Panc1 (cell line): ENCODE results near the gene TOPBP1. TPM values are rescaled to one million over a fixed set of nuclear protein-coding genes. Genes with fewer than 3 reads are reported as not detected.

Experiments
- ATAC-seq: fragments of 200-7000 bp; cut with Tn5 transposase; 2 replicates; pipeline ENCODE4 v1.9.1; 2020; ENCODE audit warnings: mild to moderate bottlenecking, moderate library complexity
- BruUV-seq: library from RNA; stranded (reverse); fragments of 400-500 nt; replicated peaks from 2 replicates; lab custom pipeline; 2021; lab: Mats Ljungman, UMichigan
- CTCF ChIA-PET: fragments of 300-600 bp; sonication (Branson Sonifier 250); formaldehyde crosslinking; loops from one replicate; lab custom pipeline; 2022; ENCODE audit warnings: antibody characterized with exemption; lab: Charles Lee
- POLR2A ChIA-PET: fragments of 300-600 bp; sonication (Branson Sonifier 250); formaldehyde crosslinking; loops from one replicate; lab custom pipeline; 2022; ENCODE audit warnings: antibody characterized with exemption; lab: Charles Lee
- DNase-seq: peaks from one replicate; pipeline ENCODE4 v3.0.0-alpha.2; 2010; ENCODE audit warnings: low read depth, low spot score
- H3K27ac ChIP-seq: 2 replicates; pipeline ENCODE4 v1.5.1; 2011; ENCODE audit warnings: mild to moderate bottlenecking, low read length, inconsistent platforms
- H3K27me3 ChIP-seq: fragments of 200-500 bp; sonication (Bioruptor generic); 2 replicates; pipeline ENCODE4 v1.6.0; 2014; ENCODE audit warnings: low read length, inconsistent platforms; ENCODE audit not compliant: control insufficient read depth, insufficient read depth
- H3K36me3 ChIP-seq: fragments of 200-500 bp; sonication (Bioruptor generic); 2 replicates; pipeline ENCODE4 v1.5.1; 2014; ENCODE audit warnings: inconsistent platforms, mild to moderate bottlenecking, low read length, moderate library complexity; ENCODE audit not compliant: control insufficient read depth, insufficient read depth
- H3K4me1 ChIP-seq: 2 replicates; pipeline ENCODE4 v1.5.1; 2011; ENCODE audit warnings: inconsistent platforms, mild to moderate bottlenecking, low read length, moderate library complexity; ENCODE audit not compliant: control insufficient read depth, insufficient read depth
- H3K4me3 ChIP-seq, 2 experiments: 2 replicates each; pipeline ENCODE4 v1.5.1; 2011 to 2012; ENCODE audit warnings: low read depth in 2 of 2, low read length in 2 of 2, mild to moderate bottlenecking in 2 of 2, inconsistent platforms in 1 of 2, moderate library complexity in 1 of 2
- H3K9me3 ChIP-seq: fragments of 200-500 bp; sonication (Bioruptor generic); 2 replicates; pipeline ENCODE4 v1.5.1; 2014; ENCODE audit warnings: low read depth, mild to moderate bottlenecking, inconsistent platforms, low read length, moderate library complexity; ENCODE audit not compliant: control insufficient read depth, insufficient read depth
- CTCF ChIP-seq: fragments of 450-650 bp; IDR thresholded peaks from 2 replicates; pipeline ENCODE4 v1.5.1; 2017; ENCODE audit warnings: mild to moderate bottlenecking
- POLR2AphosphoS5 ChIP-seq: IDR thresholded peaks from 2 replicates; pipeline ENCODE4 v1.6.1; 2012; ENCODE audit warnings: mild to moderate bottlenecking, low read depth, low read length, moderate library complexity
- REST ChIP-seq, 2 experiments: IDR thresholded peaks; 2 replicates each; pipeline ENCODE4 v1.6.1; 2011 to 2012; ENCODE audit warnings: low read depth in 2 of 2, control low read depth in 1 of 2, low read length in 1 of 2, mild to moderate bottlenecking in 1 of 2, moderate library complexity in 1 of 2; ENCODE audit not compliant: insufficient read depth in 1 of 2
- SIN3A ChIP-seq: IDR thresholded peaks from 2 replicates; pipeline ENCODE4 v1.6.1; 2012; ENCODE audit warnings: low read depth, mild to moderate bottlenecking, low read length, moderate library complexity, borderline replicate concordance; ENCODE audit not compliant: insufficient read depth
- TCF7L2 ChIP-seq: IDR thresholded peaks from 2 replicates; pipeline ENCODE4 v1.6.1; 2011; ENCODE audit warnings: mild to moderate bottlenecking, low read depth, low read length, inconsistent platforms
- in situ Hi-C: cut with HindIII; loops from 2 replicates; pipeline ENCODE4 v1.10.0; 2016; ENCODE audit warnings: low sequenced_read_pairs, low pct_unique_long_range_greater_than_20kb
- intact Hi-C: fragments of 100-400 bp; cut with micrococcal nuclease; formaldehyde crosslinking; loops from one replicate; pipeline ENCODE4 v1.10.0; 2022; ENCODE audit not compliant: unreplicated experiment
- total RNA-seq: library from RNA; stranded (reverse); gene quantifications from one replicate; pipeline ENCODE4 v1.2.1, GENCODE V29; 2021; ENCODE audit not compliant: unreplicated experiment

TOPBP1 gene
- total RNA-seq, 1 experiment from 2014 or later, result 78.4 TPM

DNA sequence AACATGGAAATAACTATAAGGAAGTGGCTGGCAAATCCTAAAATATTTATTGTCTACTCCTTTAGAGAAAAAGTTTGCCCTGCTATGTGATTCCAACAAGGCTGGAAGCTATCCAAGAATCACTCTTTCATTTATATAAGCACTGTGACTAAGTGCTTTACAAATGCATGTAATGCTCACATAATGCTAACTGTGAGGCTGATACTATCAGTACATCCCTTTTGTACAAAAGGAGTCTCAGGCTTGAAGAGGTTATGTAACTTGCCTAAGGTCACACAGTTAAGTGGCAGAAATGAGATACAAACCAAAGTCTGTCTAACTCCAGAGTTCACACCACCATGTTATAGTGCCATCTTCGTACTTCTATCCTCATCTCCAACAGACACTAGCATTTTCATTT, 17.0 kb downstream of the TOPBP1 start:
- in situ Hi-C loops, result no loop called here
- no TSS peak for BruUV-seq
- Histone ChIP-seq H3K4me3 (no peak overlapping the region), H3K27ac (peak overlapping the region; percentile 61), H3K9me3 (no peaks in the 10 kb centered on the region), H3K4me1 (peaks cover 28% of the 10 kb centered on the region), H3K36me3 (peaks cover 61% of the 10 kb centered on the region), H3K27me3 (no peaks in the 10 kb centered on the region)
- intact Hi-C loops, result no loop called here
- POLR2A ChIA-PET, result interaction anchor here (0.8 kb wide), 1 partner anchor 16 kb away, joined by 5 read pairs; no protein-coding TSS in a partner anchor
- TF ChIP-seq REST (IDR thresholded peaks at IDR 0.05; ENCODE audit: insufficient read depth in 1 of 2, low read depth in 2 of 2, low read length in 1 of 2), result no peak
- TF ChIP-seq POLR2AphosphoS5, result peak; percentile 66; the same call in 1 of the 2 replicates
- no peak for TF ChIP-seq SIN3A
- TF ChIP-seq CTCF, result no peak
- TF ChIP-seq TCF7L2, result peak; percentile 76
- ATAC-seq (peak; percentile 98), DNase-seq (no peak)
- CTCF ChIA-PET, result no interaction called here

GRCh38 chr3:133643611-133644010, 18.1 kb downstream of the TOPBP1 start:
- TF ChIP-seq POLR2AphosphoS5 (no peak), TCF7L2 (no peak), CTCF (no peak), SIN3A (no peak), REST (IDR thresholded peaks at IDR 0.05; ENCODE audit: insufficient read depth in 1 of 2, low read depth in 2 of 2, low read length in 1 of 2) (no peak)
- in situ Hi-C loops (no loop called here), intact Hi-C loops (no loop called here)
- DNase-seq (no peak), ATAC-seq (no peak)
- no TSS peak for BruUV-seq
- Histone ChIP-seq H3K27me3 (no peaks in the 10 kb centered on the region), H3K4me3 (no peak overlapping the region), H3K27ac (peak overlapping the region; percentile 61), H3K9me3 (no peaks in the 10 kb centered on the region), H3K36me3 (peaks cover 51% of the 10 kb centered on the region), H3K4me1 (peaks cover 28% of the 10 kb centered on the region)
- POLR2A ChIA-PET, result no interaction called here
- CTCF ChIA-PET, result interaction anchor here (0.7 kb wide), 1 partner anchor 296 kb away, joined by 5 read pairs; no protein-coding TSS in a partner anchor
